GM23248 (cell line): ENCODE data around the gene PABPC1L. TPM values are rescaled to one million over a fixed set of nuclear protein-coding genes. Genes with fewer than 3 reads are reported as not detected.
"Not testable (repeated sequence)": the region's sequence is repeated elsewhere in the genome, so short reads cannot be mapped to it uniquely, and the experiment has no call there.

Source experiments
- DNase-seq: peaks from one replicate; pipeline ENCODE4 v3.0.0-alpha.2; 2015
- H2AFZ ChIP-seq: fragments of 200-600 bp; sonication (generic); 2 replicates; pipeline ENCODE4 v1.6.1; 2016; ENCODE audit warnings: antibody characterized with exemption
- H3F3A ChIP-seq: fragments of 200-600 bp; sonication (generic); 2 replicates; pipeline ENCODE4 v1.6.1; 2016; ENCODE audit warnings: mild to moderate bottlenecking, antibody characterized with exemption, mixed run types; ENCODE audit not compliant: insufficient read depth
- H3K27ac ChIP-seq: fragments of 200-600 bp; sonication (generic); 2 replicates; pipeline ENCODE4 v1.5.1; 2016; ENCODE audit warnings: mild to moderate bottlenecking
- H3K27me3 ChIP-seq: fragments of 200-600 bp; sonication (generic); replicated peaks from 2 replicates; pipeline ENCODE4 v1.6.1; 2016; ENCODE audit warnings: mild to moderate bottlenecking; ENCODE audit not compliant: insufficient read depth
- H3K36me3 ChIP-seq: fragments of 200-600 bp; sonication (generic); 2 replicates; pipeline ENCODE4 v1.6.1; 2016; ENCODE audit warnings: low read depth, mild to moderate bottlenecking
- H3K4me1 ChIP-seq: fragments of 200-600 bp; sonication (generic); 2 replicates; pipeline ENCODE4 v1.6.1; 2016; ENCODE audit warnings: mild to moderate bottlenecking; ENCODE audit not compliant: insufficient read depth
- H3K4me2 ChIP-seq: fragments of 200-600 bp; sonication (generic); one replicate; pipeline ENCODE4 v1.6.1; 2016; ENCODE audit warnings: mild to moderate bottlenecking; ENCODE audit not compliant: unreplicated experiment
- H3K4me3 ChIP-seq: fragments of 200-600 bp; sonication (generic); 2 replicates; pipeline ENCODE4 v1.5.1; 2016; ENCODE audit warnings: mild to moderate bottlenecking
- H3K79me2 ChIP-seq: fragments of 200-600 bp; sonication (generic); 2 replicates; pipeline ENCODE4 v1.6.1; 2016; ENCODE audit warnings: mild to moderate bottlenecking; ENCODE audit not compliant: insufficient read depth
- H3K9ac ChIP-seq: fragments of 200-600 bp; sonication (generic); 2 replicates; pipeline ENCODE4 v1.6.1; 2016; ENCODE audit warnings: mild to moderate bottlenecking
- H3K9me2 ChIP-seq: fragments of 200-600 bp; sonication (generic); 2 replicates; pipeline ENCODE4 v1.6.1; 2016; ENCODE audit warnings: mixed run types, mild to moderate bottlenecking, moderate library complexity; ENCODE audit not compliant: insufficient read depth
- H3K9me3 ChIP-seq: fragments of 200-600 bp; sonication (generic); one replicate; pipeline ENCODE4 v1.6.1; 2017; ENCODE audit warnings: low read depth
- H4K20me1 ChIP-seq: fragments of 200-600 bp; sonication (generic); 2 replicates; pipeline ENCODE4 v1.6.0; 2016; ENCODE audit not compliant: insufficient read depth
- EZH2 ChIP-seq: fragments of 200-600 bp; sonication (generic); IDR thresholded peaks from 2 replicates; pipeline ENCODE4 v1.6.1; 2018; ENCODE audit warnings: antibody characterized with exemption, mild to moderate bottlenecking; ENCODE audit not compliant: insufficient read depth, poor library complexity, severe bottlenecking
- EZH2phosphoT487 ChIP-seq: fragments of 200-600 bp; sonication (generic); IDR thresholded peaks from 2 replicates; pipeline ENCODE4 v1.6.1; 2018; ENCODE audit warnings: antibody characterized with exemption, moderate library complexity, mild to moderate bottlenecking, low read depth; ENCODE audit not compliant: insufficient read depth
- WGBS, 2 experiments: methylation state at CpG; one replicate each; pipeline ENCODE4 v1.1.6; 2015 to 2017; ENCODE audit warnings: low lambda C conversion rate in 2 of 2, low coverage in 1 of 2; ENCODE audit errors: missing lambda C conversion rate in 2 of 2; 5-methylcytosine and 5-hydroxymethylcytosine counted together
- in situ Hi-C: fragments of 300-500 bp; cut with MboI; formaldehyde crosslinking; loops from 2 replicates; pipeline ENCODE4 v1.15.0; 2020
- polyA plus RNA-seq: library from polyadenylated mRNA; unstranded; fragments of >200 nt; fragmentation: Nextera tagmentation; extraction: Ambion mirVana; gene quantifications from 2 replicates; pipeline ENCODE4 v1.2.1, GENCODE V29; 2016
- total RNA-seq: library from RNA; depleted of rRNA; stranded (reverse); fragments of >200 nt; shearing (Covaris generic); gene quantifications from 2 replicates; pipeline ENCODE4 v1.2.3, GENCODE V29; 2014

The PABPC1L gene
- total and polyA plus RNA-seq, 2 experiments from 2014 or later = 5.9 to 10.4 TPM

DNA sequence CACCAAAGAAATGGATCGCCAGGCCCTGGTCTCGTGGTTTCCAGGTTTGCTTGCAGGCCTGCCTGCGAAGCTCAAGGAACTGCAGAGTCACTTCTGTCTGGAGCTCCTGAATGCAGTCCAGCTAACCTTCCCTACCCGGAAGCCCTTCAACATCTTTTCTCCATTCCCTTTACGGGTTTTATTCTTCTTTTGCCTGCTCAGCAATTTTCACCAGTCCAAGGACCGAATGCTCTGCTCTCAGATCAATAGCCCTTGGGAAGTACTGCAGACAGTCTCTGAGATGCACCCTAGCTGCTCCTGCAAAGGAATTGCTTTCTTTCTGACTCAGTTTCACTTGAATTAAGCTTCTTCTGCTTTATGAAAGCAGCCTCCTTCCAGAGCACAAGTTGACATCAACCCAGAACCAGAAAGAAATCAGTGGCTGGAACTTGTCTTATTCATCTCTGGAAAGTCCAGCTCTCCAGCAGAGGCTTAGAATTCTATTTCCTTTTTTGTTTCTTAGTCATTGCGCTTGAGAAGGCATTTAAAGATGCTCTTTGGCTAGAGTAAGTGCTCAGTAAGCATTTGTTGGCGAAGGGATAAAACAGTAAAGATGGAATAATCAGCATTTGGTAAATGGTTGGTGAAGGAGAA lies 43.0 kb upstream of the PABPC1L start:
- H3F3A ChIP-seq = peaks cover 5% of the 10 kb centered on the region
- TF ChIP-seq EZH2phosphoT487 (no peak), EZH2 (no peak)
- peaks cover 26% of the 10 kb centered on the region for H3K4me1 ChIP-seq
- H2AFZ ChIP-seq = peak overlapping the region; percentile 66; the same call in 1 of the 2 replicates
- H3K36me3 ChIP-seq = no peaks in the 10 kb centered on the region
- no peak overlapping the region for H3K9ac ChIP-seq
- H3K4me2 ChIP-seq = peak overlapping the region; percentile 69
- in situ Hi-C loops = loop anchor here (10.0 kb wide), 2 partner anchors 122 to 182 kb away; partner anchors contain the start of gene KCNK15
- peak; percentile 76 for DNase-seq
- no peak overlapping the region for H3K4me3 ChIP-seq
- H3K9me2 ChIP-seq = no peaks in the 10 kb centered on the region
- H3K27ac ChIP-seq = peak overlapping the region; percentile 10; the same call in 1 of the 2 replicates
- no peaks in the 10 kb centered on the region for H4K20me1 ChIP-seq
- no peaks in the 10 kb centered on the region for H3K79me2 ChIP-seq
- no peaks in the 10 kb centered on the region for H3K27me3 ChIP-seq
- no peaks in the 10 kb centered on the region for H3K9me3 ChIP-seq
- 37 to 38% methylated on average over 8 of the region's 8 CpGs for WGBS, 2 experiments

DNA sequence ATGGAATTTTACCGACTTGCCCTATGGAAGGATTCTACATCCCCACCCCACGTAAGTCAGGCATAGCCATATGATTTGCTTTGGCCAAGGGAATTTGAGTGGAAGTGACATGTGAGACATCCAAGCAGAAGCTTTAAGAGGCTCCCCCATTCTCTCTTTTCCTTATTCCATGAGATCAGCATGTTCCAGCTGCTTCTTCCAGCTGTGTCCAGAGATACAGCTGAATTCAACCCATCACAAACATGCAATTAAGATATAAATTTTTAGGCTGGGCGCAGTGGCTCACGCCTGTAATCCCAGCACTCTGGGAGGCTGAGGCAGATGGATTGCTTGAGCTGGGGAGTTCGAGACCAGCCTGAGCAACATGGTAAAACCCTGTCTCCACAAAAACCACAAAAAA lies 40.4 kb upstream of the PABPC1L start:
- Histone ChIP-seq H3K4me2 (no peak overlapping the region), H3K9me2 (no peaks in the 10 kb centered on the region), H3K79me2 (no peaks in the 10 kb centered on the region), H3K36me3 (no peaks in the 10 kb centered on the region), H4K20me1 (no peaks in the 10 kb centered on the region), H3K9me3 (no peaks in the 10 kb centered on the region), H3K9ac (no peak overlapping the region), H3K4me3 (no peak overlapping the region), H2AFZ (no peak overlapping the region), H3K27me3 (no peaks in the 10 kb centered on the region), H3K4me1 (0 out of 2 replicates have a peak, but pooled peaks cover 9% of the 10 kb centered on the region), H3F3A (peaks cover 5% of the 10 kb centered on the region), H3K27ac (no peak overlapping the region)
- TF ChIP-seq EZH2 (no peak), EZH2phosphoT487 (no peak)
- in situ Hi-C loops = loop anchor here (10.0 kb wide), 2 partner anchors 125 to 185 kb away; partner anchors contain the start of gene KCNK15
- 48 to 49% methylated on average over 5 of the region's 5 CpGs for WGBS, 2 experiments
- no peak for DNase-seq

- H3K4me3 ChIP-seq, DNase-seq, in situ Hi-C loops, H2AFZ ChIP-seq, H3K9ac ChIP-seq, H3K27ac ChIP-seq, H3K4me2 ChIP-seq, H3K9me2 ChIP-seq, H3K9me3 ChIP-seq, H4K20me1 ChIP-seq, H3K36me3 ChIP-seq, H3K27me3 ChIP-seq: not testable (repeated sequence)
- Histone ChIP-seq H3K4me1 (peaks cover 11% of the 10 kb centered on the region), H3K79me2 (peaks cover 26% of the 10 kb centered on the region), H3F3A (peaks cover 12% of the 10 kb centered on the region)
- WGBS, 2 experiments = 64 to 68% methylated on average over 4 of the region's 4 CpGs
Observed at GRCh38 chr20:44882360-44882759, 27.5 kb upstream of the PABPC1L start.

- peaks cover 36% of the 10 kb centered on the region for H3K79me2 ChIP-seq
- H4K20me1 ChIP-seq = peaks cover 19% of the 10 kb centered on the region
- TF ChIP-seq EZH2 (no peak), EZH2phosphoT487 (no peak)
- H3K27me3 ChIP-seq = no peaks in the 10 kb centered on the region
- H3K4me2 ChIP-seq = no peak overlapping the region
- no peaks in the 10 kb centered on the region for H3K9me2 ChIP-seq
- no peak overlapping the region for H2AFZ ChIP-seq
- peaks cover 14% of the 10 kb centered on the region for H3F3A ChIP-seq
- H3K9ac ChIP-seq = no peak overlapping the region
- DNase-seq = no peak
- peaks cover 21% of the 10 kb centered on the region for H3K4me1 ChIP-seq
- H3K9me3 ChIP-seq = no peaks in the 10 kb centered on the region
- in situ Hi-C loops = no loop called here
- no peak overlapping the region for H3K27ac ChIP-seq
- peaks cover 4% of the 10 kb centered on the region; the same call in 1 of the 2 replicates for H3K36me3 ChIP-seq
- WGBS, 2 experiments = 82 to 85% methylated on average over 7 of the region's 7 CpGs
- no peak overlapping the region for H3K4me3 ChIP-seq
Observed at GRCh38 chr20:44883214-44883902, 26.5 kb upstream of the PABPC1L start.
